Iris pigment epithelial cell (primary cell): ENCODE measurements around the gene STX10.

Experiments
- DNase-seq: peaks from one replicate; pipeline ENCODE4 v3.0.0-alpha.2; 2011; ENCODE audit warnings: low read depth

STX10 gene

GRCh38 chr19:13164343-13165161 lies 14.4 kb upstream of the STX10 start:
- DNase-seq: peak; percentile 18

GRCh38 chr19:13163609-13164342 lies 13.6 kb upstream of the STX10 start:
- peak; percentile 74 for DNase-seq

GRCh38 chr19:13162724-13163608 lies 12.8 kb upstream of the STX10 start:
- DNase-seq: peak; percentile 99

- peak; percentile 55 for DNase-seq
These were observed 10.4 kb upstream of the STX10 start for GRCh38 chr19:13160557-13160956.

GRCh38 chr19:13159713-13160112 lies 9.5 kb upstream of the STX10 start:
- DNase-seq: no peak

- DNase-seq: peak; percentile 79
These were observed 5.5 kb upstream of the STX10 start for GRCh38 chr19:13155472-13156359.

- DNase-seq: peak; percentile 67
These were observed 4.8 kb upstream of the STX10 start for GRCh38 chr19:13154911-13155471.

GRCh38 chr19:13154241-13154778 lies 4.1 kb upstream of the STX10 start:
- peak; percentile 97 for DNase-seq

- peak; percentile 65 for DNase-seq
These were observed 3.5 kb upstream of the STX10 start for GRCh38 chr19:13153569-13154240.

GRCh38 chr19:13152974-13153568 lies 2.9 kb upstream of the STX10 start:
- DNase-seq: peak; percentile 90

- DNase-seq: no peak
These were observed 2.3 kb upstream of the STX10 start for GRCh38 chr19:13152356-13152973.

GRCh38 chr19:13151605-13152355 lies 1.6 kb upstream of the STX10 start:
- DNase-seq: peak; percentile 96

- no peak for DNase-seq
These were observed 893 bp upstream of the STX10 start for GRCh38 chr19:13150931-13151604.

- peak; percentile 60 for DNase-seq
These were observed 468 bp downstream of the STX10 start for GRCh38 chr19:13149628-13150186.

GRCh38 chr19:13149173-13149627 lies 975 bp downstream of the STX10 start:
- DNase-seq: peak; percentile 22

GRCh38 chr19:13146763-13147563 lies 3.2 kb downstream of the STX10 start:
- peak; percentile 52 for DNase-seq
